Endothelial cell of umbilical vein (primary cell): ENCODE measurements around the gene KMT5B.

Source experiments
- EZH2 ChIP-seq: IDR thresholded peaks from 2 replicates; pipeline ENCODE4 v1.6.1; 2012; ENCODE audit warnings: borderline replicate concordance, low read depth, mild to moderate bottlenecking, moderate library complexity, low read length, inconsistent platforms; ENCODE audit not compliant: severe bottlenecking
- FOS ChIP-seq: IDR thresholded peaks from 2 replicates; pipeline ENCODE4 v1.6.1; 2011; ENCODE audit warnings: mild to moderate bottlenecking, low read length, moderate library complexity, borderline replicate concordance; ENCODE audit not compliant: insufficient read depth
- GATA2 ChIP-seq: IDR thresholded peaks from 2 replicates; pipeline ENCODE4 v1.7.0; 2011; ENCODE audit warnings: low read depth, mild to moderate bottlenecking, moderate library complexity, mixed read lengths, low read length; ENCODE audit not compliant: insufficient read length, insufficient read depth
- POLR2A ChIP-seq: IDR thresholded peaks from 2 replicates; pipeline ENCODE4 v1.6.1; 2012; ENCODE audit warnings: low read depth, mild to moderate bottlenecking, control low read depth, low read length
- POLR2AphosphoS5 ChIP-seq: IDR thresholded peaks from 2 replicates; pipeline ENCODE4 v1.6.1; 2012; ENCODE audit warnings: low read depth, mild to moderate bottlenecking, control low read depth, low read length, moderate library complexity; ENCODE audit not compliant: insufficient read depth
- TF ChIP-seq, protein P1 (sequence below), 2 donors: IDR thresholded peaks; 1 replicate in 1 of 2; 2 replicates in 1 of 2; pipeline ENCODE4 v1.5.1; 2011; ENCODE audit warnings: low read length in 2 of 2, mild to moderate bottlenecking in 2 of 2, moderate library complexity in 2 of 2, control low read depth in 1 of 2, inconsistent platforms in 1 of 2, low read depth in 1 of 2; ENCODE audit not compliant: insufficient read depth in 1 of 2; ENCODE audit errors: extremely low read depth in 1 of 2
- TF ChIP-seq, protein P2 (sequence below): IDR thresholded peaks from 2 replicates; pipeline ENCODE4 v1.6.1; 2011; ENCODE audit not compliant: insufficient read depth, insufficient read length

DNA sequence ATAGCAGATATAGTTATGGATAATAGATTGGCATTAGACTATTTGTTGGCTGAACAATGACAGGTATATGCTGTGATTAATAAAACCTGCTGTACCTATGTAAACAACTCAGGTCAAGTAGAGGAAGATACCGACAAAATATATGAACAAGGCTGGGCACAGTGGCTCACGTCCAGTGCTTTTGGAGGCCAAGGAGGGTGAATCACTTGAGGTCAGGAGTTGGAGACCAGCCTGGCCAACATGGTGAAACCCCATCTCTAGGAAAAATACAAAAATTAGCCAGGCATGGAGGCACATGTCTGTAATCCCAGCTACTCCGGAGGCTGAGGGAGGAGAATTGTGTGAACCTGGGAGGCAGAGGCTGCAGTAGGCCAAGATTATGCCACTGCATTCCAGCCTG is 77.9 kb downstream of the KMT5B start:
- TF ChIP-seq, protein P1, sequence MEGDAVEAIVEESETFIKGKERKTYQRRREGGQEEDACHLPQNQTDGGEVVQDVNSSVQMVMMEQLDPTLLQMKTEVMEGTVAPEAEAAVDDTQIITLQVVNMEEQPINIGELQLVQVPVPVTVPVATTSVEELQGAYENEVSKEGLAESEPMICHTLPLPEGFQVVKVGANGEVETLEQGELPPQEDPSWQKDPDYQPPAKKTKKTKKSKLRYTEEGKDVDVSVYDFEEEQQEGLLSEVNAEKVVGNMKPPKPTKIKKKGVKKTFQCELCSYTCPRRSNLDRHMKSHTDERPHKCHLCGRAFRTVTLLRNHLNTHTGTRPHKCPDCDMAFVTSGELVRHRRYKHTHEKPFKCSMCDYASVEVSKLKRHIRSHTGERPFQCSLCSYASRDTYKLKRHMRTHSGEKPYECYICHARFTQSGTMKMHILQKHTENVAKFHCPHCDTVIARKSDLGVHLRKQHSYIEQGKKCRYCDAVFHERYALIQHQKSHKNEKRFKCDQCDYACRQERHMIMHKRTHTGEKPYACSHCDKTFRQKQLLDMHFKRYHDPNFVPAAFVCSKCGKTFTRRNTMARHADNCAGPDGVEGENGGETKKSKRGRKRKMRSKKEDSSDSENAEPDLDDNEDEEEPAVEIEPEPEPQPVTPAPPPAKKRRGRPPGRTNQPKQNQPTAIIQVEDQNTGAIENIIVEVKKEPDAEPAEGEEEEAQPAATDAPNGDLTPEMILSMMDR (IDR thresholded peaks at IDR 0.05; ENCODE audit: extremely low read depth in 1 of 2, insufficient read depth in 1 of 2, low read depth in 1 of 2, low read length in 2 of 2): no peak
- TF ChIP-seq POLR2AphosphoS5: no peak
- no peak for TF ChIP-seq POLR2A
- TF ChIP-seq GATA2: no peak
- TF ChIP-seq, protein P2, sequence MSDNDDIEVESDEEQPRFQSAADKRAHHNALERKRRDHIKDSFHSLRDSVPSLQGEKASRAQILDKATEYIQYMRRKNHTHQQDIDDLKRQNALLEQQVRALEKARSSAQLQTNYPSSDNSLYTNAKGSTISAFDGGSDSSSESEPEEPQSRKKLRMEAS: no peak
- TF ChIP-seq EZH2: no peak
- no peak for TF ChIP-seq FOS
